ENCODE results near the gene KRT34. TPM values are rescaled to one million over a fixed set of nuclear protein-coding genes. Genes with fewer than 3 reads are reported as not detected.

KRT34 gene
- total RNA-seq, 1 donor from 2014 or later = not detected

GRCh38 chr17:41393826-41394225 lies 11.7 kb upstream of the KRT34 start:
- peaks cover 4% of the 10 kb centered on the region for H3K27me3 ChIP-seq
- no peak for TF ChIP-seq CTCF (IDR thresholded peaks at IDR 0.05)

GRCh38 chr17:41393294-41393693 lies 11.2 kb upstream of the KRT34 start:
- H3K4me3 ChIP-seq = no peak overlapping the region
- ATAC-seq = no peak
- TF ChIP-seq CTCF (IDR thresholded peaks at IDR 0.05) = no peak
- intact Hi-C loops (cut with DNase I) = no loop called here
- no peaks in the 10 kb centered on the region for H3K36me3 ChIP-seq
- H3K9me3 ChIP-seq = no peaks in the 10 kb centered on the region
- no peak for DNase-seq
- H3K27ac ChIP-seq = no peak overlapping the region
- H3K4me1 ChIP-seq = no peaks in the 10 kb centered on the region
- peaks cover 4% of the 10 kb centered on the region for H3K27me3 ChIP-seq

More at GRCh38 chr17:41393826-41394225, 11.7 kb upstream of the KRT34 start:
- intact Hi-C loops (cut with DNase I) = no loop called here
- Histone ChIP-seq H3K4me3 (no peak overlapping the region), H3K9me3 (no peaks in the 10 kb centered on the region), H3K27ac (no peak overlapping the region), H3K36me3 (no peaks in the 10 kb centered on the region), H3K4me1 (no peaks in the 10 kb centered on the region)
- DNase-seq (no peak), ATAC-seq (no peak)

- intact Hi-C loops (cut with DNase I) = no loop called here
- H3K27me3 ChIP-seq = peaks cover 4% of the 10 kb centered on the region
Observed at GRCh38 chr17:41392278-41392677, 10.2 kb upstream of the KRT34 start.

GRCh38 chr17:41391535-41391934 lies 9.4 kb upstream of the KRT34 start:
- Histone ChIP-seq H3K27ac (no peak overlapping the region), H3K4me1 (no peaks in the 10 kb centered on the region), H3K36me3 (no peaks in the 10 kb centered on the region), H3K27me3 (peaks cover 4% of the 10 kb centered on the region), H3K9me3 (peaks cover 4% of the 10 kb centered on the region), H3K4me3 (no peak overlapping the region)
- intact Hi-C loops (cut with DNase I) = no loop called here
- ATAC-seq (no peak), DNase-seq (no peak)
- no peak for TF ChIP-seq CTCF (IDR thresholded peaks at IDR 0.05)

More at GRCh38 chr17:41392278-41392677, 10.2 kb upstream of the KRT34 start:
- Histone ChIP-seq H3K27ac (no peak overlapping the region), H3K4me3 (no peak overlapping the region), H3K4me1 (no peaks in the 10 kb centered on the region), H3K36me3 (no peaks in the 10 kb centered on the region), H3K9me3 (no peaks in the 10 kb centered on the region)
- no peak for ATAC-seq
- no peak for DNase-seq
- no peak for TF ChIP-seq CTCF (IDR thresholded peaks at IDR 0.05)

- Histone ChIP-seq H3K4me3 (no peak overlapping the region), H3K9me3 (peaks cover 9% of the 10 kb centered on the region), H3K27me3 (peaks cover 8% of the 10 kb centered on the region), H3K27ac (no peak overlapping the region), H3K36me3 (no peaks in the 10 kb centered on the region), H3K4me1 (no peaks in the 10 kb centered on the region)
- DNase-seq = no peak
- ATAC-seq = no peak
- intact Hi-C loops (cut with DNase I) = no loop called here
- no peak for TF ChIP-seq CTCF (IDR thresholded peaks at IDR 0.05)
Observed at GRCh38 chr17:41390411-41390938, 8.4 kb upstream of the KRT34 start.

- no peak for TF ChIP-seq CTCF (IDR thresholded peaks at IDR 0.05)
- peaks cover 9% of the 10 kb centered on the region for H3K27me3 ChIP-seq
- H3K4me1 ChIP-seq = no peaks in the 10 kb centered on the region
- ATAC-seq (no peak), DNase-seq (no peak)
- H3K9me3 ChIP-seq = peaks cover 9% of the 10 kb centered on the region
- H3K4me3 ChIP-seq = no peak overlapping the region
- H3K27ac ChIP-seq = no peak overlapping the region
- intact Hi-C loops (cut with DNase I) = no loop called here
- H3K36me3 ChIP-seq = no peaks in the 10 kb centered on the region
Observed at GRCh38 chr17:41387670-41388069, 5.6 kb upstream of the KRT34 start.

All from upper lobe of right lung (tissue), 1 donor.